Cardiac muscle cell (in vitro differentiated cells and primary cell): ENCODE results near the gene CRTC2. TPM values are rescaled to one million over a fixed set of nuclear protein-coding genes. Genes with fewer than 3 reads are reported as not detected.

ENCODE experiments used
- DNase-seq, 2 donors: peaks; one replicate each; pipeline versions ENCODE4 v3.0.0 to v3.0.0-alpha.2; 2010 to 2017; ENCODE audit warnings: low read depth in 1 of 2, low spot score in 1 of 2
- H3K27ac ChIP-seq: fragments of 200-600 bp; sonication (generic); 2 replicates; pipeline ENCODE4 v1.5.1; 2016
- H3K27me3 ChIP-seq: fragments of 200-600 bp; sonication (generic); 2 replicates; pipeline ENCODE4 v1.6.0; 2016; ENCODE audit warnings: control low read depth
- H3K36me3 ChIP-seq: fragments of 200-600 bp; sonication (generic); 2 replicates; pipeline ENCODE4 v1.5.1; 2016; ENCODE audit warnings: control low read depth
- H3K4me1 ChIP-seq: fragments of 200-600 bp; sonication (generic); 2 replicates; pipeline ENCODE4 v1.8.1; 2017; ENCODE audit warnings: low read depth, mild to moderate bottlenecking, mixed run types
- H3K4me3 ChIP-seq: fragments of 200-600 bp; sonication (generic); 2 replicates; pipeline ENCODE4 v1.5.1; 2016; ENCODE audit warnings: mild to moderate bottlenecking
- H3K9me3 ChIP-seq: fragments of 200-600 bp; sonication (generic); 2 replicates; pipeline ENCODE4 v1.5.1; 2017; ENCODE audit warnings: low read depth, mild to moderate bottlenecking, control low read depth
- polyA plus RNA-seq: library from polyadenylated mRNA; unstranded; fragments of >200 nt; fragmentation: Nextera tagmentation; extraction: Ambion mirVana; gene quantifications from 2 replicates; pipeline ENCODE4 v1.2.1, GENCODE V29; 2016
- total RNA-seq: library from RNA; depleted of rRNA; stranded (reverse); fragments of >200 nt; gene quantifications from 2 replicates; pipeline ENCODE4 v1.2.3, GENCODE V29; 2016
- TF ChIP-seq, protein P1 (sequence below): IDR thresholded peaks from 2 replicates; pipeline ENCODE4 v1.5.1; 2012; ENCODE audit warnings: low read depth, mild to moderate bottlenecking, low read length

Gene CRTC2
- total and polyA plus RNA-seq, 2 experiments from 2014 or later = 17.9 to 24.8 TPM

DNA sequence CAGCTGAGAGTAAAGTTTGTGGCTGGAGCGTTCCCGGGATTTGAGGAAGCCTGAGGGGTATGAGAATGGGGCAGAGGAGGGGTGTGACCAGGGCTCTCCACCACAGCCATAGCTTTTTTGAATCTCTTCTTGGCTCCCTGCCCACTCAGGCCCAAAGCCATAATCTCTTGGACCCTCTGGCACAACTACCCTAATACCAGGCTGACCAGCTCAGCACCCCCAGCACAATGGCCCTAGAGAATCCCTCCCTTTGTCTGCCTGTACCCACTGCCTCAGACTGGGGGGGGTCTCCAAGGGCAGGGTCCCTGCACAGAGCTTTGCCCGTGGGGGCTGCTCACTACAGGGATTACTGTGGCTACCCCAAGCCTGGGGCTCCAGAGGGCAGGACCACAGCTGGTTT, 19.4 kb downstream of the CRTC2 start:
- peaks cover 44% of the 10 kb centered on the region for H3K36me3 ChIP-seq
- DNase-seq = no peak
- H3K27ac ChIP-seq = no peak overlapping the region
- no peaks in the 10 kb centered on the region for H3K4me1 ChIP-seq
- TF ChIP-seq, protein P1, sequence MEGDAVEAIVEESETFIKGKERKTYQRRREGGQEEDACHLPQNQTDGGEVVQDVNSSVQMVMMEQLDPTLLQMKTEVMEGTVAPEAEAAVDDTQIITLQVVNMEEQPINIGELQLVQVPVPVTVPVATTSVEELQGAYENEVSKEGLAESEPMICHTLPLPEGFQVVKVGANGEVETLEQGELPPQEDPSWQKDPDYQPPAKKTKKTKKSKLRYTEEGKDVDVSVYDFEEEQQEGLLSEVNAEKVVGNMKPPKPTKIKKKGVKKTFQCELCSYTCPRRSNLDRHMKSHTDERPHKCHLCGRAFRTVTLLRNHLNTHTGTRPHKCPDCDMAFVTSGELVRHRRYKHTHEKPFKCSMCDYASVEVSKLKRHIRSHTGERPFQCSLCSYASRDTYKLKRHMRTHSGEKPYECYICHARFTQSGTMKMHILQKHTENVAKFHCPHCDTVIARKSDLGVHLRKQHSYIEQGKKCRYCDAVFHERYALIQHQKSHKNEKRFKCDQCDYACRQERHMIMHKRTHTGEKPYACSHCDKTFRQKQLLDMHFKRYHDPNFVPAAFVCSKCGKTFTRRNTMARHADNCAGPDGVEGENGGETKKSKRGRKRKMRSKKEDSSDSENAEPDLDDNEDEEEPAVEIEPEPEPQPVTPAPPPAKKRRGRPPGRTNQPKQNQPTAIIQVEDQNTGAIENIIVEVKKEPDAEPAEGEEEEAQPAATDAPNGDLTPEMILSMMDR = no peak
- no peak overlapping the region for H3K4me3 ChIP-seq
- H3K9me3 ChIP-seq = no peaks in the 10 kb centered on the region
- no peaks in the 10 kb centered on the region for H3K27me3 ChIP-seq

DNA sequence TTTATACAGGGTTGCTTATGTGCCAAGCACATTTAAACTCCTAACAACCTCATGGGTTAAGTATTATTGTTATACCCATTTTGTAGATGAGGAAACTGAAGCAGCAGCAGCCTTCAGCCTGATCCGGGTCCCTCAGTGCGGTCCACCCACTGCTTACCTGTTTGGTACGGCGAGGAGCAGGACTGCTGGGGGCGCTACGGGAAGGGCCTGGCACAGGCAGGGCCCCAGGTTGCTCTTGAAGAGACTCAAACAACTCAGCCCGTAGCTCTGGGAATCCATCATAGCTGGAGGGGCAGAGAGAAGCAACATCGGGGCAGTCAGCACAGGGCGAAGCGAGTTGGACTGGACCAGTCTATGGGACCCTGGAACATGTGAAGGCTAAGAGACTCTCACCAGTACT, 21.1 kb downstream of the CRTC2 start:
- TF ChIP-seq, protein P1 = no peak
- no peak for DNase-seq
- H3K4me1 ChIP-seq = no peaks in the 10 kb centered on the region
- no peaks in the 10 kb centered on the region for H3K27me3 ChIP-seq
- no peaks in the 10 kb centered on the region for H3K9me3 ChIP-seq
- peaks cover 45% of the 10 kb centered on the region for H3K36me3 ChIP-seq
- H3K4me3 ChIP-seq = no peak overlapping the region
- H3K27ac ChIP-seq = no peak overlapping the region

- Histone ChIP-seq H3K4me1 (no peaks in the 10 kb centered on the region), H3K27ac (no peak overlapping the region), H3K4me3 (no peak overlapping the region), H3K36me3 (peaks cover 43% of the 10 kb centered on the region), H3K9me3 (no peaks in the 10 kb centered on the region), H3K27me3 (no peaks in the 10 kb centered on the region)
- TF ChIP-seq, protein P1 = no peak
- DNase-seq = no peak
Measured at GRCh38 chr1:153936011-153936802, 22.2 kb downstream of the CRTC2 start.

GRCh38 chr1:153934746-153935145, 23.7 kb downstream of the CRTC2 start:
- no peaks in the 10 kb centered on the region for H3K9me3 ChIP-seq
- peaks cover 43% of the 10 kb centered on the region for H3K36me3 ChIP-seq
- DNase-seq = no peak
- TF ChIP-seq, protein P1 = no peak
- H3K4me3 ChIP-seq = no peak overlapping the region
- H3K27me3 ChIP-seq = no peaks in the 10 kb centered on the region
- H3K4me1 ChIP-seq = no peaks in the 10 kb centered on the region
- no peak overlapping the region for H3K27ac ChIP-seq

DNA sequence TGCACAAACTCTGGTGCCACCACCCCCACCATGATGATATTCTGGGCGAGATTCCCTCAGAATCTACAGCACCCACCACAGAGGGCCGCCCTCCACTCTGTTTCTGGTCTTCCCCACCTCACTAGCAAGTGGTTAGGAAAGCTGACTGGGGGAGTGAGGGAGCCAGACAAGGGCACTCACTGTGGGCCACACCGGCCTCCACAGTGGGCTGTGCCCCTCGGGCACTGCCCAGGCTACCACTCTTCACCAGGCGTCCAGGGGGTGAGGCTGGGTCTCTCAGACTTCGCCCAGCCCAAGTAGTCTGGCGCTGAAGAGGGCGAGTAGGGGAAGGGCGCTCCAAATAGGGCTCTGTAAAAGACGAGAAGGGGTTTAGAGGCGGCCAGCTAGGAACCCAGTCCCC, 24.5 kb downstream of the CRTC2 start:
- Histone ChIP-seq H3K27ac (no peak overlapping the region), H3K4me1 (no peaks in the 10 kb centered on the region), H3K4me3 (no peak overlapping the region), H3K9me3 (no peaks in the 10 kb centered on the region), H3K36me3 (peaks cover 43% of the 10 kb centered on the region), H3K27me3 (no peaks in the 10 kb centered on the region)
- DNase-seq = no peak
- TF ChIP-seq, protein P1 = no peak
